B cell (primary cell): Measurements from ENCODE around the gene SKAP1. TPM values are rescaled to one million over a fixed set of nuclear protein-coding genes. Genes with fewer than 3 reads are reported as not detected.

ENCODE experiments used
- ATAC-seq: fragments of 200-7000 bp; cut with Tn5 transposase; one replicate; pipeline ENCODE4 v1.10.0; 2021; ENCODE audit warnings: low read depth, mild to moderate bottlenecking, moderate number of reproducible peaks, moderate library complexity
- CTCF ChIA-PET: fragments of 350-600 bp; sonication (Branson Sonifier 250); formaldehyde crosslinking; loops from one replicate; lab custom pipeline; 2021; ENCODE audit warnings: antibody characterized with exemption, inconsistent platforms; lab: Charles Lee
- POLR2A ChIA-PET: fragments of 350-600 bp; sonication (Branson Sonifier 250); formaldehyde crosslinking; loops from one replicate; lab custom pipeline; 2021; ENCODE audit warnings: antibody characterized with exemption; lab: Charles Lee
- DNase-seq: peaks from one replicate; pipeline ENCODE4 v3.0.0; 2013
- H2AFZ ChIP-seq: 2 replicates; pipeline ENCODE4 v1.6.1; 2012; ENCODE audit warnings: mild to moderate bottlenecking, low read depth, low read length; ENCODE audit not compliant: insufficient read depth, poor library complexity, severe bottlenecking
- H3K27ac ChIP-seq, 2 donors: 1 replicate in 1 of 2; 2 replicates in 1 of 2; pipeline ENCODE4 v1.5.1; 2012 to 2013; ENCODE audit warnings: low read length in 2 of 2, mild to moderate bottlenecking in 2 of 2, moderate library complexity in 1 of 2
- H3K27me3 ChIP-seq, 4 experiments: fragments of 200-600 bp in 1 of 4; sonication (generic) in 1 of 4; replicated peaks in 1 of 4; 1 replicate in 2 of 4; 2 replicates in 2 of 4; pipeline versions ENCODE4 v1.6.1 to v1.7.0; 2013 to 2016; ENCODE audit warnings: low read length in 3 of 4, mild to moderate bottlenecking in 2 of 4, mixed read lengths in 1 of 4, moderate library complexity in 1 of 4; ENCODE audit not compliant: insufficient read depth in 4 of 4, control insufficient read depth in 3 of 4; ENCODE audit errors: control extremely low read depth in 1 of 4
- H3K36me3 ChIP-seq, 2 experiments: replicated peaks in 1 of 2; 1 replicate in 1 of 2; 2 replicates in 1 of 2; pipeline versions ENCODE4 v1.6.1 to v1.7.1; 2013; ENCODE audit warnings: low read length in 1 of 2; ENCODE audit not compliant: insufficient read depth in 2 of 2, control insufficient read depth in 1 of 2; ENCODE audit errors: control extremely low read depth in 1 of 2, extremely low read depth in 1 of 2
- H3K4me1 ChIP-seq, 2 donors: fragments of 200-600 bp in 1 of 2; sonication (generic) in 1 of 2; 1 replicate in 1 of 2; 2 replicates in 1 of 2; pipeline versions ENCODE4 v1.5.1 to v1.6.1; 2013 to 2017; ENCODE audit warnings: low read length in 2 of 2; ENCODE audit not compliant: control insufficient read depth in 2 of 2, insufficient read depth in 2 of 2
- H3K4me2 ChIP-seq: replicated peaks from 2 replicates; pipeline ENCODE3; 2012; ENCODE audit warnings: mild to moderate bottlenecking, low read depth, low read length; ENCODE audit not compliant: poor library complexity, severe bottlenecking
- H3K4me3 ChIP-seq, 5 experiments: fragments of 200-600 bp in 1 of 5; sonication (generic) in 1 of 5; 1 replicate in 3 of 5; 2 replicates in 2 of 5; pipeline versions ENCODE4 v1.5.1 to v1.7.0; 2011 to 2016; ENCODE audit warnings: low read length in 4 of 5, mild to moderate bottlenecking in 4 of 5, low read depth in 2 of 5, control low read depth in 1 of 5, moderate library complexity in 1 of 5; ENCODE audit not compliant: insufficient read depth in 1 of 5; ENCODE audit errors: control extremely low read depth in 1 of 5, extremely low read depth in 1 of 5
- H3K79me2 ChIP-seq: fragments of 200-600 bp; sonication (generic); one replicate; pipeline ENCODE4 v1.6.0; 2016; ENCODE audit warnings: low read length; ENCODE audit not compliant: control insufficient read depth, insufficient read depth
- H3K9ac ChIP-seq: fragments of 200-600 bp; sonication (generic); 2 replicates; pipeline ENCODE4 v1.6.1; 2017; ENCODE audit warnings: mild to moderate bottlenecking, low read length, moderate library complexity
- H3K9me3 ChIP-seq, 3 donors: one replicate each; pipeline versions ENCODE4 v1.6.1 to v1.7.1; 2013; ENCODE audit warnings: low read length in 2 of 3; ENCODE audit not compliant: control insufficient read depth in 2 of 3, insufficient read depth in 1 of 3; ENCODE audit errors: control extremely low read depth in 1 of 3
- H4K20me1 ChIP-seq: 2 replicates; pipeline ENCODE4 v1.6.0; 2012; ENCODE audit warnings: mild to moderate bottlenecking, low read length; ENCODE audit not compliant: insufficient read depth, control insufficient read depth, poor library complexity, severe bottlenecking
- H3K27ac Mint-ChIP-seq: one replicate; pipeline ENCODE4 v1.8.0; 2021; ENCODE audit warnings: mixed read lengths
- H3K27me3 Mint-ChIP-seq: one replicate; pipeline ENCODE4 v1.8.0; 2021; ENCODE audit warnings: mixed read lengths
- H3K4me1 Mint-ChIP-seq: one replicate; pipeline ENCODE4 v1.8.0; 2021; ENCODE audit warnings: mixed read lengths
- H3K4me3 Mint-ChIP-seq: one replicate; pipeline ENCODE4 v1.8.0; 2021; ENCODE audit warnings: mixed read lengths
- H3K9me3 Mint-ChIP-seq: one replicate; pipeline ENCODE4 v1.8.0; 2022; ENCODE audit warnings: mixed read lengths; ENCODE audit not compliant: insufficient read depth
- EZH2 ChIP-seq: IDR thresholded peaks from 2 replicates; pipeline ENCODE4 v1.6.1; 2012; ENCODE audit warnings: borderline replicate concordance, low read depth, mild to moderate bottlenecking, moderate library complexity, low read length; ENCODE audit not compliant: insufficient read depth, poor library complexity, severe bottlenecking
- WGBS: methylation state at CpG from one replicate; pipeline ENCODE4 v1.1.5; 2013; ENCODE audit warnings: missing lambda C conversion rate; ENCODE audit not compliant: insufficient coverage; 5-methylcytosine and 5-hydroxymethylcytosine counted together
- intact Hi-C: fragments of 100-400 bp; cut with micrococcal nuclease; formaldehyde crosslinking; loops from one replicate; pipeline ENCODE4 v1.10.0; 2022
- polyA plus RNA-seq: library from polyadenylated mRNA; depleted of rRNA; stranded (reverse); fragments of >200 nt; gene quantifications from 2 replicates; pipeline ENCODE4 v1.2.3, GENCODE V29; 2012
- total RNA-seq, 2 donors: library from RNA; stranded (reverse); fragments of 120-200 nt in 1 of 2; gene quantifications; 1 replicate in 1 of 2; 2 replicates in 1 of 2; pipeline versions ENCODE4 v1.2.3 to v1.2.4, GENCODE V29; 2013 to 2022
- TF ChIP-seq, protein P1 (sequence below): fragments of 200-600 bp; IDR thresholded peaks from one replicate; pipeline ENCODE4 v1.8.0; 2022; ENCODE audit warnings: antibody characterized with exemption, mild to moderate bottlenecking

SKAP1 gene
- total and polyA plus RNA-seq, 2 donors (not counting 1 experiment from before 2014, with no cell fraction given), result 33.1 to 37.3 TPM

DNA sequence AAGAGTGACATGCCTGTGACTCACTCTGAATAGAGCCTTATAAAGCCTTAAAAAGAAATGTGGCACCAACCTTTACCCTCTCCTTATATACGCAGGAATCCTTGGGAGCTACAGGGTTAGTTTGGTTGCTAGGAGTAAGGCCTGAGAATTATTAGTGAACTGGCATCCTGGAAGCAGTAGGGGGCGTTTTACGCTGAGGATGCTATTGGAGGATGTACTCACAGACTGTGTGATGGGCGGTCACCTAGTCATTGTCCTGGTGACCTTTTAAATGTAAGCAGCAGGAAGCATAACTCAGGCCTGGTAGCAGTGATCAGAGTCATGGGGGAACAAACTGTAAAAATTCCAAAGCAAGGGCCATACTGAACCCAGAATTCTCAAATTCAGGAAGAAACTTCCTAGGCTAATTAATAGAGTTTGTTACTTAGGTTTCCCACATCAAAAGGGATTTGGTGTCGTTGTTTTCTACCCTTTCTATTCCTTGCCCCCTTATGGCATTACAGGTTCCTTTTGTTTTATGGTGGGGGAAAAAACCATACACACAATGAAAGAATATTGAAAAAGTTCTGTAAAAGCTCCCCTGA is 168.6 kb downstream of the SKAP1 start:
- TF ChIP-seq, protein P1, sequence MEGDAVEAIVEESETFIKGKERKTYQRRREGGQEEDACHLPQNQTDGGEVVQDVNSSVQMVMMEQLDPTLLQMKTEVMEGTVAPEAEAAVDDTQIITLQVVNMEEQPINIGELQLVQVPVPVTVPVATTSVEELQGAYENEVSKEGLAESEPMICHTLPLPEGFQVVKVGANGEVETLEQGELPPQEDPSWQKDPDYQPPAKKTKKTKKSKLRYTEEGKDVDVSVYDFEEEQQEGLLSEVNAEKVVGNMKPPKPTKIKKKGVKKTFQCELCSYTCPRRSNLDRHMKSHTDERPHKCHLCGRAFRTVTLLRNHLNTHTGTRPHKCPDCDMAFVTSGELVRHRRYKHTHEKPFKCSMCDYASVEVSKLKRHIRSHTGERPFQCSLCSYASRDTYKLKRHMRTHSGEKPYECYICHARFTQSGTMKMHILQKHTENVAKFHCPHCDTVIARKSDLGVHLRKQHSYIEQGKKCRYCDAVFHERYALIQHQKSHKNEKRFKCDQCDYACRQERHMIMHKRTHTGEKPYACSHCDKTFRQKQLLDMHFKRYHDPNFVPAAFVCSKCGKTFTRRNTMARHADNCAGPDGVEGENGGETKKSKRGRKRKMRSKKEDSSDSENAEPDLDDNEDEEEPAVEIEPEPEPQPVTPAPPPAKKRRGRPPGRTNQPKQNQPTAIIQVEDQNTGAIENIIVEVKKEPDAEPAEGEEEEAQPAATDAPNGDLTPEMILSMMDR, result peak; percentile 30
- no peak for TF ChIP-seq EZH2
- no peak overlapping the region for H3K27ac Mint-ChIP-seq
- no peak overlapping the region for H2AFZ ChIP-seq
- DNase-seq (no peak), ATAC-seq (no peak)
- no peaks in the 10 kb centered on the region for H3K9me3 Mint-ChIP-seq
- ChIA-PET POLR2A (no interaction called here), CTCF (interaction anchor here (1.1 to 3.8 kb wide), 4 partner anchors 22 to 357 kb away, joined by 4 to 21 read pairs (median 14); partner anchors contain the start of gene HOXB5)
- no peaks in the 10 kb centered on the region for H3K4me1 Mint-ChIP-seq
- no peaks in the 10 kb centered on the region for H3K79me2 ChIP-seq
- H3K27me3 ChIP-seq, result no peaks in the 10 kb centered on the region
- H3K27ac ChIP-seq, result no peak overlapping the region
- H3K4me3 Mint-ChIP-seq, result no peak overlapping the region
- intact Hi-C loops, result no loop called here
- no peaks in the 10 kb centered on the region for H3K27me3 Mint-ChIP-seq
- 80% methylated on average over 3 of the region's 5 CpGs for WGBS
- H3K9me3 ChIP-seq, result no peaks in the 10 kb centered on the region
- no peak overlapping the region for H3K9ac ChIP-seq
- no peaks in the 10 kb centered on the region for H3K4me1 ChIP-seq
- no peak overlapping the region for H3K4me3 ChIP-seq
- no peaks in the 10 kb centered on the region for H4K20me1 ChIP-seq
- no peak overlapping the region for H3K4me2 ChIP-seq
- H3K36me3 ChIP-seq, result no peaks in the 10 kb centered on the region

DNA sequence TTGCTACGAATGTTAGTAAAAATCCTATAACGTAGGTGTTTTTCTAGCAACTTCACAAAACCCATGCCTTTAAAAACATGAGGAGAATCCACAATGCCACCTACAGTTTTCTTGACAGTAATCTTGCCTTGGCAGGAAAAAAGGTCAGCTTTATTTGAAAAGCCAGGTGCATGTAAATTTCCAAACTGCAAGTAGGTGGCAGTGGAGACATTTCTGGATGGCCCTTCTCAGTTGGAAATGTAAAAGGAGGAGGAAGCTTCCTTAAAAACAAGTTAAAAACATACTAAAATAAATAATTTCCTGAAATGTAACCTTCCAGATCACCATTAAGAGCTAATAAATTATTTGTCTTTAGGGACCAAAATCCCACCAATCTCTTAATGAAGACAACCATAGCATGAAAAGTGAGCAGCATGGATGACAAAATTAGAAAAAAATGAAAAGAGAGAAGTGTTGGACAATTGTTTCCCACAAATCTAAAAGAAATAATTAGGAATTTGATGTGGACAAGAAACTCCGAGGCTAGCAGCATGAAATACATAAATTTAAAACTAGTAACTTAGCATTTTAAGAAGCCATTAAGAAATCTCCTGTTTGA is 170.2 kb downstream of the SKAP1 start:
- no peaks in the 10 kb centered on the region for H4K20me1 ChIP-seq
- TF ChIP-seq, protein P1, result no peak
- TF ChIP-seq EZH2, result no peak
- ChIA-PET POLR2A (no interaction called here), CTCF (interaction anchor here (0.7 to 1.5 kb wide), 6 partner anchors 10 to 356 kb away, joined by 3 to 4 read pairs (median 3); no protein-coding TSS in a partner anchor)
- no peaks in the 10 kb centered on the region for H3K79me2 ChIP-seq
- no peaks in the 10 kb centered on the region for H3K27me3 ChIP-seq
- H3K4me2 ChIP-seq, result no peak overlapping the region
- intact Hi-C loops, result no loop called here
- H3K27ac ChIP-seq, result no peak overlapping the region
- ATAC-seq (no peak), DNase-seq (no peak)
- Mint-ChIP-seq H3K9me3 (no peaks in the 10 kb centered on the region), H3K4me3 (no peak overlapping the region), H3K27ac (no peak overlapping the region), H3K4me1 (no peaks in the 10 kb centered on the region), H3K27me3 (no peaks in the 10 kb centered on the region)
- H3K36me3 ChIP-seq, result no peaks in the 10 kb centered on the region
- WGBS, result 100% methylated on average over 1 of the region's 3 CpGs
- H2AFZ ChIP-seq, result no peak overlapping the region
- H3K9me3 ChIP-seq, result no peaks in the 10 kb centered on the region
- H3K4me1 ChIP-seq, result no peaks in the 10 kb centered on the region
- no peak overlapping the region for H3K4me3 ChIP-seq
- no peak overlapping the region for H3K9ac ChIP-seq
